ACC112 (cell line): ENCODE data around the gene MFN2.
A peak's percentile ranks its signal among the peaks of the same experiment; 100 is the strongest.
"Not testable (repeated sequence)": the region's sequence is repeated elsewhere in the genome, so short reads cannot be mapped to it uniquely, and the experiment has no call there.

ENCODE experiments used
- H2AFZ ChIP-seq: fragments of 200-600 bp; sonication (generic); one replicate; pipeline ENCODE4 v1.6.0; 2017; ENCODE audit warnings: antibody characterized with exemption, low read length; ENCODE audit not compliant: unreplicated experiment
- H3K27ac ChIP-seq: fragments of 200-600 bp; sonication (generic); 2 replicates; pipeline ENCODE4 v1.5.1; 2014; ENCODE audit warnings: low read depth, mild to moderate bottlenecking, antibody characterized with exemption, low read length, moderate library complexity
- H3K27me3 ChIP-seq: fragments of 200-600 bp; sonication (generic); 2 replicates; pipeline ENCODE4 v1.6.1; 2014; ENCODE audit warnings: mild to moderate bottlenecking, antibody characterized with exemption, low read length, moderate library complexity, mixed read lengths; ENCODE audit not compliant: insufficient read depth
- H3K36me3 ChIP-seq: fragments of 200-600 bp; sonication (generic); 2 replicates; pipeline ENCODE4 v1.6.1; 2016; ENCODE audit warnings: mild to moderate bottlenecking, antibody characterized with exemption, low read length, moderate library complexity, mixed read lengths; ENCODE audit not compliant: insufficient read depth
- H3K4me1 ChIP-seq: fragments of 200-600 bp; sonication (generic); one replicate; pipeline ENCODE4 v1.6.1; 2016; ENCODE audit warnings: low read length, mixed read lengths; ENCODE audit not compliant: insufficient read depth, unreplicated experiment, control insufficient read depth
- H3K4me3 ChIP-seq: fragments of 200-600 bp; sonication (generic); 2 replicates; pipeline ENCODE4 v1.5.1; 2014; ENCODE audit warnings: mild to moderate bottlenecking, low read depth, low read length
- H3K79me2 ChIP-seq: fragments of 200-600 bp; sonication (generic); one replicate; pipeline ENCODE4 v1.6.0; 2016; ENCODE audit warnings: low read length; ENCODE audit not compliant: control insufficient read depth, unreplicated experiment, insufficient read depth

The MFN2 gene

DNA sequence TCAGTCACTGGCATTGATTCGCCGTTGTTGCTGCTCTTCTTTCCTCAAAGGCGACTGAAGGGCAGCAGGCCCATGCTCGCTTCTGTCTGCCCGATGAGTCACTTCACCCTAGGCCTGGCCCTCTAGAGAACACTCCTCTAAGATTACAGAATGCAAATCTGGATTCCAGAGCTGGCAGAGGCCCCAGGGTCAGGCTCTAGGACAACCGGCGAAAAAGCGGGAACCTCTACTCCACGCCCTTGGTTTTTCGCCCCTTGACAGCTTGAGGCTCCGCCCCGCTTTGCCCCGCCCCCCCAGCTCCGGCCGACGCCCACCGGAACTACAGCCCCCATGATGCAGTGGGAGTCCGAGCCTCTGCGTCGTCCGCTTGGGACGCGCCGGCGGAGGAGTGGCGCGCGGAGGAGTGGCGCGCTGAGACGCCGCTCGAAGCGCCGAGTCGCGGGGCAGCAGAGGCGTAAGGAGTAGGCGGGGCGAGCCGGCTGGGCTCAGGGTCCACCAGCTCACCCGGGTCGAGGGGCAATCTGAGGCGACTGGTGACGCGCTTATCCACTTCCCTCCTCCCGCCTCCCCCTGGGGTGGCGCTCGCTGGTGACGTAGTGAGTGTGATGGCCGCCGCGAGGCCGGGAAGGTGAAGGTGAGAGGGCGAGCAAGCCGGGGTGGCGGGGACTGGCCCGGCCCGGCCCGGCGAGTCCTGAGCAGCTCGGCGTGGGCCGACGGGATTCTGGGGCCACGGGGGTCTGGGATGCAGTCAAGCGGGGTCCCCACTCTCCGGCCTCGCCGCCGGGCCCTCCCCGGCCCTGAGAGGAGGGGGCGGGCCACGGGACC, at the start of gene MFN2:
Gene MFN2, plus strand, starts transcription at position 594 of the 825 bp plus-strand sequence. CDS start 8,725 bp downstream, outside the sequence.
- Histone ChIP-seq H3K4me1 (peaks cover 32% of the 10 kb centered on the region), H3K27ac (peak within 1 kb of the TSS; percentile 77), H3K79me2 (peaks cover 42% of the 10 kb centered on the region), H2AFZ (peak within 1 kb of the TSS; percentile 76), H3K36me3 (peaks cover 4% of the 10 kb centered on the region; the same call in 1 of the 2 replicates), H3K27me3 (no peaks in the 10 kb centered on the region), H3K4me3 (peak within 1 kb of the TSS; percentile 82)

DNA sequence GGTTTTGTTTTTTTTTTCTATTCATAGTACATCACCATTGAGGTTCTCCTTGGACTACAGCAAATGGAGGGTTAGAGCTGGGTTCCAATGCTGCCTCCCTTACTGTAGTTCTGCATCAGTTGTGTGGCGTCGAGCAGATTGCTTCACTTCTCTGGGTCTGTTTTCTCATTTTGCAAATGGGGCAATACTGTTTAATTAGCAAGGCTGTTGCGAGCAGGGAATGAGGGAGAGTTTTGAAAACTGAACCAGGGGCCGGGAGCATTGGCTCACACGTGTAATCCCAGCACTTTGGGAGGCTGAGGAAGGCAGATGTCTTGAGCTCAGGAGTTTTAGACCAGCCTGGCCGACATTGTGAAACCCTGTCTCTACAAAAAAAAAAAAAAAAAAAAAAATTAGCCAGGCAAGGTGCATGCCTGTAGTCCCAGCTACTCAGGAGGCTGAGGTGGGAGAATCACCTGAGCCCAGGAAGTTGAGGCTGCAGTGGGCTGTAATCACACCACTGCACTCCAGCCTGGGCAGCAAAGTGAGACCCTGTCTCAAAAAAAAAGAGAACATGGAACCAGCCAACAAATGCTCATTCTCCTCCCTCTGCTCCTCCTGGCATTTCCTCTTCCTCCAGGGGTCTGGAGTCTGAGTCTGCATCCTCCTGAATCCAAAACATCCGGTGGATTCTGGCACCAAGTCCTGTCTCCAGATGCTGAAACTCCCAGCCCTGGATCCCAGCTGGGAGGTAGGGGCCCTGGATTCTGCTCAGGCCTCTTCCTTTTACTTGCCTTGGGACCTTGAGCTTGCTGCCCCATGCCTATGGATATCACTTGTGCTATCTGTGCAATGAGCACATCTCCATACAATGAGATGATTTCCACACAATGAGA, 49.4 kb upstream of the MFN2 start:
- Histone ChIP-seq H3K4me1 (peaks cover 22% of the 10 kb centered on the region), H3K36me3 (no peaks in the 10 kb centered on the region), H3K79me2 (peaks cover 15% of the 10 kb centered on the region), H3K4me3 (no peak overlapping the region), H3K27me3 (no peaks in the 10 kb centered on the region), H2AFZ (no peak overlapping the region), H3K27ac (peak overlapping the region; percentile 21; the same call in 1 of the 2 replicates)

DNA sequence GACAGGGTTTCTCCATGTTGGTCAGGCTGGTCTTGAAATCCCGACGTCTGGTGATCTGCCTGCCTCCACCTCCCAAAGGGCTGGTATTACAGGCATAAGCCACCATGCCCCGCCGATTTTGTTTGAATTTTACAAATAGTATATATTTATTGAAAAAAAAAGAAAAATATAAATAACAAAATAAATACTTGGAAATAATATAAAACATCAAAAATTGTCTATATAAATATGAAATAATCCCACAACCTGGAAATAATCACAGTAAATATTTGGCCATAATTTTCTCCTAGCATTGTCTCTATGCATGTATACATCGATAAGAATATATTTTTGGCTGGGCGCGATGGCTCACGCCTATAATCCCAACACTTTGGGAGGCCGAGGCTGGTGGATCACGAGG, 48.4 kb upstream of the MFN2 start:
- Histone ChIP-seq H3K4me1 (peaks cover 22% of the 10 kb centered on the region), H3K36me3 (no peaks in the 10 kb centered on the region), H2AFZ (no peak overlapping the region), H3K4me3 (no peak overlapping the region), H3K27ac (no peak overlapping the region), H3K79me2 (peaks cover 26% of the 10 kb centered on the region), H3K27me3 (no peaks in the 10 kb centered on the region)

DNA sequence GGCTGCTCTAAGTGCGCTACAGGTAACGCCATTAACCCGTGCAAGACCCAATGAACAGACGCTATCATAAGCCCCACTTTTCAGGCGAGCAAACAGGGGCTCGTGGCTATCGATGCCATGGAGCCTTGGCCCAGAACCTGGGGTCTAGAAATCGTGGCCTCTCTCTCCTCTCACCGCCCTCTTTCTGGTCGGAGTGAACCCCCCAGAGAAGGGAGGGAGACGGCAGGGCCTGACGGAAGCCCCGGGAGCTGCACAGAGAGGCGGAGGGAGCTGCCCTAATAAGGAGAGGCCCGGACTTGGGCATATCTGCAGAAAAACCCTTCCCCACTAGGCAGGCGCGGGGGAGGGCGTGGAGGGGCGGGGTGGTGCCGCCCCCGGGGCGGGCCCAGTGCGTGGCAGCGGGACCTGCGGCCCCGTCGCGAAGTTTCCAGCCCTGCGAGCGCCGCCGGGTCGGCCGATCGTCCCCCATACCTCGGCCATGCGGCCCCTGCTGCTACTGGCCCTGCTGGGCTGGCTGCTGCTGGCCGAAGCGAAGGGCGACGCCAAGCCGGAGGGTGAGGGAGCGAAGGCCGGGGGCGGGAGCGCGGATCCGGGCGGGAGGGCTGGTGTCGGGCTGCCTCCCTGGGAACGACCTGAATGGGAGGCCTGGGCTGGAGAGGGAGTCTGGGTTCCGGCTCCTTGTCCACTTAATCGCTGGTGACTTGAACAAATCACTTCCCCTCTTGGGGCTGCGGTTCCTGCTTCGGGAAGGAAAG, 45.8 kb upstream of the MFN2 start, which contains the start of gene PLOD1:
Gene PLOD1, plus strand, starts transcription at position 416 of the 755 bp plus-strand sequence. Its CDS starts 63 bp downstream, at position 479.
- peak within 1 kb of the TSS; percentile 95 for H2AFZ ChIP-seq
- peaks cover 44% of the 10 kb centered on the region for H3K4me1 ChIP-seq
- H3K79me2 ChIP-seq = peaks cover 48% of the 10 kb centered on the region
- peak within 1 kb of the TSS; percentile 89 for H3K4me3 ChIP-seq
- H3K36me3 ChIP-seq = no peaks in the 10 kb centered on the region
- H3K27ac ChIP-seq = peak within 1 kb of the TSS; percentile 30
- no peaks in the 10 kb centered on the region for H3K27me3 ChIP-seq

DNA sequence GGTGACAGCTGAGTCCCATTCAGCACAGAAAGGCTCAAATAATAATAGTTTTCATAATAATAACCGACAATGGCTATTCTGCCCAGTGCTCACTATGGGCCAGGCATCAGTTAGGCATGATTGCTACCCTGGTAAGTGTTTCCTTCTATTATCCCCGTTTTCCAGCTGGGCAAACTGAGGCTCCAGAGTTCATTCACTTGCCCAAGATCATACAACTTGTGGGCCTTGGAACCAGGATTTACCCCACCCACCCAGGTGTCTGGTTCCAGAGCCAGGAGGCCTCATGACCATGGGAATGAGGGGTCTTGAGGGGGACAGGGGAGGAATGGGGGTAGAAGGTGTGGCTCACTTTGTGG, 45.2 kb upstream of the MFN2 start:
- Histone ChIP-seq H3K36me3 (no peaks in the 10 kb centered on the region), H3K4me3 (peak overlapping the region; percentile 89), H3K4me1 (peaks cover 40% of the 10 kb centered on the region), H3K79me2 (peaks cover 48% of the 10 kb centered on the region), H3K27me3 (no peaks in the 10 kb centered on the region), H2AFZ (peak overlapping the region; percentile 33), H3K27ac (no peak overlapping the region)

DNA sequence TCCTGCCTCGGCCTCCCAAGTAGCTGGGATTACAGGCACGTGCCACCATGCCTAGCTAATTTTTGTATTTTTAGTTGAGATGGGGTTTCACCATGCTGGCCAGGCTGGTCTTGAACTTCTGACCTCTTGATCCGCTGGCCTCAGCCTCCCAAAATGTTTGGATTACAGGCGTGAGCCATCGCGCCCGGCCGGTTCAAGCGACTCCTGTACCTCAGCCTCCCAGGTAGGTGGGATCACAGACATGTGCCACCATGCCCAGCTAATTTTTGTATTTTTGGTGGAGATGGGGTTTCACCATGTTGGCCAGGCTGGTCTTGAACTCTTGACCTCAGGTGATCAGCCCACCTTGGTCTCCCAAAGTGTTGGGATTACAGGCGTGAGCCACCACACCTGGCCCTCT, 44.5 kb upstream of the MFN2 start:
- peaks cover 54% of the 10 kb centered on the region for H3K79me2 ChIP-seq
- H3K27ac ChIP-seq, H2AFZ ChIP-seq, H3K36me3 ChIP-seq, H3K27me3 ChIP-seq: not testable (repeated sequence)
- peak overlapping the region; percentile 47; the same call in 1 of the 2 replicates for H3K4me3 ChIP-seq
- peaks cover 33% of the 10 kb centered on the region for H3K4me1 ChIP-seq

DNA sequence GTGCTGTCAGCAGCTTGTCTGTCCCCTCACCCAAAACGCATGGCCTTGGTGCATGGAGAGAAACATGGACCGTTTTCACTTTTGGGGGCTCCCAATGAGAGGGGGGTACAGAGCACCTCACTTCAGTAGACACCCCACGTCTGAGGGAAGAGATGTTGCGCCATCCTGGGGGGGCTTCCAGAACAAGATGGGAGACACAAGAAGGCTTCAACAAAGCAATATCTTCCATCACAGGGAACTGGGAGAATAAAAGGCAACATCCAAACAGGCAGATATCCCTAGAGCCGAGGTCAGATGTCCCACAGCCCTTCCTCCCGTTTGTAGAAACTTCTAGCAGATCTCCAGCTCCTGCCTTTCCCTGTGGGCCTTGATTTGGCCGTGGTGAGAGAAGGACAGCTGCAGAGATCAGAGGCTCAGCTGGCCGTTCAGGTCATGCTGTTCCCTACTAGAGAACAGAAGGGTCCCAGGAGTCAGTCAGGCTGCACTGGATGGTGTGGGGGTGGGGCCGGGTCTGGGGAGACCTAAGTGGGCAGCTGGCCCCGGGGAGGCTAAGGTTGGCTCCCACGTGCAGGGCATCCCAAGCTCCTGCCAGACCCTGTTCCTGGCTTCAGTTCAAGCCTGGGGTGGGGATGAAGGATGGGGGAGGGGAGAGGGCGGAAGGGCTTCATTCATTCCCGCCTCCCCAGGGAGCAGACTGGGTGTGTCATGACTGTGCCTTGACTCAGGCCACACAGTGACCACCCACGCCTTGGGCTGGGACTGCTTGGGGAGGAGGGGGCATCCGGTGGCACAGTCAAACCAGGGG, 41.3 kb upstream of the MFN2 start:
- Histone ChIP-seq H3K79me2 (peaks cover 59% of the 10 kb centered on the region), H3K4me1 (peaks cover 26% of the 10 kb centered on the region), H3K27ac (no peak overlapping the region), H2AFZ (no peak overlapping the region), H3K27me3 (no peaks in the 10 kb centered on the region), H3K36me3 (0 out of 2 replicates have a peak, but pooled peaks cover 4% of the 10 kb centered on the region), H3K4me3 (no peak overlapping the region; the same call in 1 of the 2 replicates)

DNA sequence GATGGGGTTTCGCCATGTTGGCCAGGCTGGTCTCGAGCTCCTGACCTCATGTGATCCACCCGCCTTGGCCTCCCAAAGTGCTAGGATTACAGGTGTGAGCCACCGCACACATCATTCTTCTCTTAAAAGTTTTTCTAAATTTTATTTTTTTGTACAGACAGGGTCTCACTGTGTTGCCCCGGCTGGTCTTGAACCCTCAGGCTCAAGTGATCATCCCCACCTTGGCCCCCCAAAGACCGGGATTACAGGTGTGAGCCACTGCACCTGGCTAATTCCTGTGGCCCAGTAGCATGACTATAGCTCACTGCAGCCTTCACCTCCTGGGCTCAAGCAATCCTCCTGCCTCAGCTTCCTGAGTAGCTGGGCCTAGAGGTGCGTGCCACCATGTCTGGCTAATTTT, 40.5 kb upstream of the MFN2 start:
- H2AFZ ChIP-seq, H3K27ac ChIP-seq, H3K4me3 ChIP-seq, H3K27me3 ChIP-seq: not testable (repeated sequence)
- H3K36me3 ChIP-seq = peaks cover 11% of the 10 kb centered on the region; the same call in 1 of the 2 replicates
- peaks cover 22% of the 10 kb centered on the region for H3K4me1 ChIP-seq
- peaks cover 56% of the 10 kb centered on the region for H3K79me2 ChIP-seq

DNA sequence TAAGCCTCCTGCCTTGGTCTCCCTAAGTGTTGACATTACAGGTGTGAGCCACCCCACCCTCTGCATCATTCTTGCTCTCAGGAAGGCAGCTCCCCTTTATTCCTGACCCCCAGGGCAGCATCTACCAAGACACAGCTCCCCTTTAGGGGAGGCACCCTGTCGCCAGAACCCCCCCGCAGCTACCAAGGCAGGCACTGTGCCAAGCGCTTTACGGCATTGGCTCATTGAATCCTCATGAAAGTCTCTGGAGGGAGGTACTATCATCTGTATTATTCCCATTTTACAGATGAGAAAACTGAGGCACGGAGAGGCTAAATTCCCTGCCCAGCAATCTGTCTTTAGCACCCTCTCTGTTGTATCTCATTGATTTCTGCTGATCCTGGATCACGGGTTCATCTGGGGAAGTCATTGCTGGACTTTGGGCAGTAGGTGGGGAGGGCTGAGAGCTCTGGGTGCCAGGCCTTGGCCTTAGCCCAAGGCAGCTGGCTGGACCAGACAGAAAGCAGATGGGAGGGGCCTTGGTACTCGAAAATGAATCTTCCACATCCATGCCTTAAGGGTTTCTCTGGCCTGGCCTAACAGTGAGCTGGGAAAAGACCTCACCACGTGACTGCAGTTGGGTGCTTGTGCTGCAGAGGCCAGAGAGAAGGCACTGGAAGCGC, 39.9 kb upstream of the MFN2 start:
- peaks cover 22% of the 10 kb centered on the region for H3K4me1 ChIP-seq
- H3K79me2 ChIP-seq = peaks cover 52% of the 10 kb centered on the region
- no peak overlapping the region for H3K4me3 ChIP-seq
- no peaks in the 10 kb centered on the region for H3K27me3 ChIP-seq
- H3K27ac ChIP-seq = no peak overlapping the region
- H2AFZ ChIP-seq = no peak overlapping the region
- peaks cover 17% of the 10 kb centered on the region; the same call in 1 of the 2 replicates for H3K36me3 ChIP-seq
